ENCODE measurements around the gene SVIL. TPM values are rescaled to one million over a fixed set of nuclear protein-coding genes. Genes with fewer than 3 reads are reported as not detected.

Gene SVIL
- polyA plus RNA-seq, 1 donor (not counting 4 experiments of a cell fraction or from before 2014, with no cell fraction given), result 16.2 TPM

DNA sequence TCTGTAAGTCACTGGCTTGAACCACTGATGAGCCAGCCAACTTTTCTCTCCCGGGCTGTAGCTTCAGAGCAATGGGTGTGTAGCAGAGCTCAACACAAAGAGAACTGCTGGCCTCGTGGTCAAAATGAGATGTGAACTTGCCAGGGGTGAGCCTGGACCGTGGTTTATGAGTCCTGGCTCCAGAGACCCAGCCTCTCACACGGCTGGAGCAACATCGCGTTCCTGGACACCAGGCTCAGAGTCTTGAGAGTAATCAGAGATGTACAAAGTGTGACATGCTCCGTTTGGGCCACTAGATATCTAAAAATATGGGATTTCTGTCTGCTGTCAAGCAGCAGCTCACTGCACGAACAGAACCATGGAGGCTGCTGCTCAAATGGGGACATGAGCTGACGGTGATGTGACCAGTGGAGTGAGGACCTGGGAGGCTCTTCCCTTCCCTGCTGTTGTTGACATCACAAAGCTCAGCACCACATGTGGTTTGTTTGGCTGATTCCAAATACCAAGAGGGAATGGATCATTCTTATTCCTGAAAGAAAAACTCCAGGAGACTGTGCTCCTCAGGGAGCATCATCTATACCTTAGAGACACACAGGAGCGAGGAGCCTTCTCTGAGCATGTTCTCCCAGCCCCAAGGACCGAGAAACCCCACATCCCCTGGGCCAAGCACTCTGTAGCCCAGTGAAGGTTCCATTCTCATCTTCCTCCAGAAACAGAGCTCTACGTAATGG lies 9.2 kb upstream of the SVIL start:
- Histone ChIP-seq H3K4me2 (ENCODE audit: control insufficient read depth, extremely low read depth, insufficient read depth, low read depth, low read length) (no peak overlapping the region), H3K9me3 (ENCODE audit: control insufficient read depth, low read depth, low read length) (no peaks in the 10 kb centered on the region), H3K27ac (ENCODE audit: control insufficient read depth, insufficient read depth, low read length) (no peak overlapping the region), H3K9ac (ENCODE audit: control insufficient read depth, extremely low read depth, insufficient read depth, low read length) (no peak overlapping the region), H2AFZ (ENCODE audit: control insufficient read depth, low read length) (no peak overlapping the region), H3K4me1 (ENCODE audit: control insufficient read depth, extremely low read depth, insufficient read depth, low read length) (peaks cover 26% of the 10 kb centered on the region), H3K4me3 (ENCODE audit: control insufficient read depth in 2 of 3, extremely low read depth in 1 of 3, insufficient read depth in 2 of 3, low read depth in 1 of 3, low read length in 3 of 3) (no peak overlapping the region), H3K79me2 (ENCODE audit: control insufficient read depth, insufficient read depth, low read length) (peaks cover 11% of the 10 kb centered on the region), H3K9me1 (ENCODE audit: control insufficient read depth, extremely low read depth, insufficient read depth, low read length) (no peaks in the 10 kb centered on the region), H3K36me3 (ENCODE audit: control insufficient read depth in 2 of 2, extremely low read depth in 1 of 2, insufficient read depth in 2 of 2, low read length in 2 of 2) (peaks cover 0 to 1% of the 10 kb centered on the region in 2 experiments), H3K27me3 (ENCODE audit: control insufficient read depth, extremely low read depth, insufficient read depth, low read length) (no peaks in the 10 kb centered on the region), H4K20me1 (ENCODE audit: control insufficient read depth, extremely low read depth, insufficient read depth, low read length) (no peaks in the 10 kb centered on the region)
- no peak for DNase-seq (ENCODE audit: low read depth, low spot score)
- FAIRE-seq, result peak; percentile 34
- dilution Hi-C loops (cut with MboI; ENCODE audit: extremely low pct_ligation_motif_present, low sequenced_read_pairs), result no loop called here
- TF ChIP-seq, protein P1, sequence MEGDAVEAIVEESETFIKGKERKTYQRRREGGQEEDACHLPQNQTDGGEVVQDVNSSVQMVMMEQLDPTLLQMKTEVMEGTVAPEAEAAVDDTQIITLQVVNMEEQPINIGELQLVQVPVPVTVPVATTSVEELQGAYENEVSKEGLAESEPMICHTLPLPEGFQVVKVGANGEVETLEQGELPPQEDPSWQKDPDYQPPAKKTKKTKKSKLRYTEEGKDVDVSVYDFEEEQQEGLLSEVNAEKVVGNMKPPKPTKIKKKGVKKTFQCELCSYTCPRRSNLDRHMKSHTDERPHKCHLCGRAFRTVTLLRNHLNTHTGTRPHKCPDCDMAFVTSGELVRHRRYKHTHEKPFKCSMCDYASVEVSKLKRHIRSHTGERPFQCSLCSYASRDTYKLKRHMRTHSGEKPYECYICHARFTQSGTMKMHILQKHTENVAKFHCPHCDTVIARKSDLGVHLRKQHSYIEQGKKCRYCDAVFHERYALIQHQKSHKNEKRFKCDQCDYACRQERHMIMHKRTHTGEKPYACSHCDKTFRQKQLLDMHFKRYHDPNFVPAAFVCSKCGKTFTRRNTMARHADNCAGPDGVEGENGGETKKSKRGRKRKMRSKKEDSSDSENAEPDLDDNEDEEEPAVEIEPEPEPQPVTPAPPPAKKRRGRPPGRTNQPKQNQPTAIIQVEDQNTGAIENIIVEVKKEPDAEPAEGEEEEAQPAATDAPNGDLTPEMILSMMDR (optimal IDR thresholded peaks at IDR 0.05 in 1 of 3, IDR thresholded peaks at IDR 0.05 in 1 of 3, conservative IDR thresholded peaks at IDR 0.05 in 1 of 3; ENCODE audit: extremely low read depth in 1 of 3, insufficient read depth in 2 of 3, low read length in 3 of 3), result no peak
- TF ChIP-seq EZH2 (IDR thresholded peaks at IDR 0.05; ENCODE audit: low read length), result no peak

DNA sequence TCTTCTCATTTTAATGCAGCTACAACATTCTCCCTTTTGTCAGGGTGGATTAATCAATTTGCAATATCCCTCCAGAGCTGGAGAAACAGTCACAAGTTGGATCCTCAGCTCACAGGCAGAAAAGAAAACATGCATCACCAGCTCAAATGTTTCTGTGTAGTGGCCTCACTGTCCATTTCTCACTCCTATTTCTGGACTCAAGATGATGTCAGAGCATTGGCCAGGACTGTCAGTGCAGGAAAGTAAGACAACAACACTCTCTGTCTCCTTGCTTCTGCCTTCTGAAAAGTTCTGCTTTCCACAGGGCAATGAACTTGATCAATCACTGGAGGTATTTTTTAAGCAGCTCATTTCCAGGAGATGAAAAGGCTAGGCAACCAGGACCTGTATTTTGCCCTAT lies 8.2 kb upstream of the SVIL start:
- dilution Hi-C loops (cut with MboI; ENCODE audit: extremely low pct_ligation_motif_present, low sequenced_read_pairs), result no loop called here

More for the DNA sequence above, 8.2 kb upstream of the SVIL start:
- no peak overlapping the region for H2AFZ ChIP-seq (ENCODE audit: control insufficient read depth, low read length)
- H3K9me3 ChIP-seq (ENCODE audit: control insufficient read depth, low read depth, low read length), result no peaks in the 10 kb centered on the region
- FAIRE-seq (peak; percentile 73), DNase-seq (ENCODE audit: low read depth, low spot score) (no peak)
- peaks cover 0 to 1% of the 10 kb centered on the region in 2 experiments for H3K36me3 ChIP-seq (ENCODE audit: control insufficient read depth in 2 of 2, extremely low read depth in 1 of 2, insufficient read depth in 2 of 2, low read length in 2 of 2)
- H3K9ac ChIP-seq (ENCODE audit: control insufficient read depth, extremely low read depth, insufficient read depth, low read length), result no peak overlapping the region
- H3K9me1 ChIP-seq (ENCODE audit: control insufficient read depth, extremely low read depth, insufficient read depth, low read length), result no peaks in the 10 kb centered on the region
- H3K4me2 ChIP-seq (ENCODE audit: control insufficient read depth, extremely low read depth, insufficient read depth, low read depth, low read length), result no peak overlapping the region
- H3K4me3 ChIP-seq (ENCODE audit: control insufficient read depth in 2 of 3, extremely low read depth in 1 of 3, insufficient read depth in 2 of 3, low read depth in 1 of 3, low read length in 3 of 3), result no peak overlapping the region
- H3K4me1 ChIP-seq (ENCODE audit: control insufficient read depth, extremely low read depth, insufficient read depth, low read length), result peaks cover 18% of the 10 kb centered on the region
- H3K27ac ChIP-seq (ENCODE audit: control insufficient read depth, insufficient read depth, low read length), result no peak overlapping the region
- peaks cover 12% of the 10 kb centered on the region for H3K79me2 ChIP-seq (ENCODE audit: control insufficient read depth, insufficient read depth, low read length)
- no peaks in the 10 kb centered on the region for H4K20me1 ChIP-seq (ENCODE audit: control insufficient read depth, extremely low read depth, insufficient read depth, low read length)
- TF ChIP-seq, protein P1 (optimal IDR thresholded peaks at IDR 0.05 in 1 of 3, IDR thresholded peaks at IDR 0.05 in 1 of 3, conservative IDR thresholded peaks at IDR 0.05 in 1 of 3; ENCODE audit: extremely low read depth in 1 of 3, insufficient read depth in 2 of 3, low read length in 3 of 3), result no peak
- no peak for TF ChIP-seq EZH2 (IDR thresholded peaks at IDR 0.05; ENCODE audit: low read length)
- no peaks in the 10 kb centered on the region for H3K27me3 ChIP-seq (ENCODE audit: control insufficient read depth, extremely low read depth, insufficient read depth, low read length)

Measured in keratinocyte (primary cell).